ENCODE results near the gene C12orf60.
"Not testable (repeated sequence)": the region's sequence is repeated elsewhere in the genome, so short reads cannot be mapped to it uniquely, and the experiment has no call there.

The C12orf60 gene, protein sequence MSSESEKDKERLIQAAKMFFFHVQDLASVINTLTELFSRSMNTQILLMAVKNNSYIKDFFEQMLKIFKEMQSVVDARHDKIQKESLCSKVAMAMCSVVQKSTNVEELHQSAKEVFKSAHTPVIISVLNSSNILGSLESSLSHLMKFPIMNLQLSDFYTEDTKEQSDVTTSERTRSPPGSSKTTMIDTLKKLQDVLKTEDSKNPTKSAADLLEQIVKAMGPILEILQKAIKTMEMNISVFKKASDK

DNA sequence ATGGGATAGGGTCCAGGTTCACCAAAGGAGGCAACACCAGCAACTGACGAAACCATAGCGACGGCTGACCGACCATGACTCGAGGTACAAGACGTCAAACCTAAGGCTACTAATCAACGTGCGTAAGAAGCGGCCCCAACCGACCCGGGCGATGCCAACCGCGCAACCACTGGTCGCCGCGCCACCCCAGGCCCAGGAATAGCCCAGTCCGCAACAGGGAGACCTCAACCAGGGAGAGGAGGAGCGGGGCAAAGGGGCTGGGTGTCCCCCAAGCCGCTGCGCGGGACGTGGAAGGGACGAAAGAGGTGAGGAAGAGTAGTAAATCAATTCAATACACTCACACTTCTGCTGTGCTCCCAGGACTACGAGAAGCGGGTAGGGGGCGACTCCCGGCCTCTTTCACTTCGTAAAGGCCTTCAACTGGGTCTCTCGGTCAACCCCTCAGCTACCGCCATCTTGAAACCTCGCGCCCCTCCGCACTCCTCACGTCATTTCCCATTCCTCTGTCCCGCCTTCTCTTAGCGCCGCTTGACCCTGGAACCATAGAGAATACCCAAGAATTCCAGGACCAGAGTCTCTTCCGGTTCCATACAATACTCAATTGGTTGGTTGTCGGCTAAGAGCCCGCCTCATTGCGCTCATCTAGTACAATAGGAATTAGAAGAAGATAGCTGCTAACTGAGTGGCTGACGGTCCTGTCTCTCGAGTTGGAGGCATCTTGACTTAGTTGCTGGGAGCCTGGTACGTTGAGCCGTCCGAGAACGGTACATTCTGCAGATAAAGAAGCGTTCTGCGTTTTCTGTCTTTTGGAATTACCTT, at the start of gene C12orf60, which contains the start of gene WBP11:
C12orf60 (plus strand) TSS at position 660 of the 819 bp plus-strand sequence. CDS start 19,266 bp downstream, outside the sequence.
WBP11 (minus strand) TSS at position 468 of the 819 bp plus-strand sequence. CDS start 2,095 bp downstream, outside the sequence.
- peaks cover 25% of the 10 kb centered on the region for H3K4me1 Mint-ChIP-seq (ENCODE audit: low read depth)

GRCh38 chr12:14756334-14757143, 46.9 kb upstream of the C12orf60 start:
- H3K4me3 Mint-ChIP-seq = no peak overlapping the region
- H3K27me3 Mint-ChIP-seq (ENCODE audit: low read depth) = no peaks in the 10 kb centered on the region
- H3K27ac Mint-ChIP-seq = no peak overlapping the region
- H3K4me1 Mint-ChIP-seq (ENCODE audit: low read depth) = peaks cover 4% of the 10 kb centered on the region
- peaks cover 12% of the 10 kb centered on the region for H3K36me3 Mint-ChIP-seq (ENCODE audit: low read depth)
- peaks cover 4% of the 10 kb centered on the region for H3K9me3 Mint-ChIP-seq

More for the DNA sequence above, at the start of gene C12orf60, which contains the start of gene WBP11:
- Mint-ChIP-seq H3K27ac (no peak within 1 kb of the TSS), H3K4me3 (no peak within 1 kb of the TSS), H3K27me3 (ENCODE audit: low read depth) (no peaks in the 10 kb centered on the region), H3K9me3 (no peaks in the 10 kb centered on the region), H3K36me3 (ENCODE audit: low read depth) (peaks cover 14% of the 10 kb centered on the region)

- H3K27ac Mint-ChIP-seq; H3K4me1 Mint-ChIP-seq (ENCODE audit: low read depth); H3K27me3 Mint-ChIP-seq (ENCODE audit: low read depth); H3K4me3 Mint-ChIP-seq: not testable (repeated sequence)
- H3K9me3 Mint-ChIP-seq = peaks cover 15% of the 10 kb centered on the region
- H3K36me3 Mint-ChIP-seq (ENCODE audit: low read depth) = peaks cover 21% of the 10 kb centered on the region
These were observed 43.7 kb upstream of the C12orf60 start for GRCh38 chr12:14759711-14760280.

DNA sequence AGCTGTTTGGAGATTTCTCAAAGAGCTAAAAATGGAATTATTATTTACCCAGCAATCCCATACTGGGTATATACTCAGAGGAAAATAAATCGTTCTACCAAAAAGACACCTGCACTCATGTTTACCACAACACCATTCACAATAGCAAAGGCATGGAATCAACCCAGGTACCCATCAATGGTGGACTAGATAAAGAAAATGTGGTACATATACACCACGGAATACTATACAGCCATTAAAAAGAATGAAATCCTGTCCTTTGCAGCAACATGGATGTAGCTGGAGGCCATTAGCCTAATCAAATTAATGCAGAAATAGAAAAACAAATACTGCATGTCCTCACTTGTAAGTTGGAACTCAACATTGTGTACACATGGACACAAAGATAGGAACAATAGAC, 38.1 kb upstream of the C12orf60 start:
- no peak overlapping the region for H3K4me3 Mint-ChIP-seq

DNA sequence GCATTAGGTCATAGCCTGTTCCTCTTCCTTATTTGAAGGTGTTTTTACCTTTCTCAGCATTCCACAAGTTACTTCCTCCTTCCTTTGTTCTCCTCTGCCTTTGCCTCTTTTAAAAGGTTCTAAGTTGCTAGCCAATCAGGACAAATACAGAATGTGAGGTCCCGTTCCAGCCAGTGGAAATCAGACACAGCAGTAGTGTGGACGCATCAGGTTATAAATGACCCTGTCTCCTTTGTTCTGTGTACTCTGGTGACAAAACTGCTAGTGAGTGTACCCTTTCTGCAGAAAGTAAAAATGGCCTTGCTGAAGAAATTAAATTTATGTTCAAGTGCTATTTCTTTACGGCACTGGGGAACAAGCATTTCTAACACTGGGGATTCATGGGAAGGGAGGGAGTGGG, 37.5 kb upstream of the C12orf60 start:
- not testable (repeated sequence) for H3K4me3 Mint-ChIP-seq
- peaks cover 46% of the 10 kb centered on the region for H3K36me3 Mint-ChIP-seq (ENCODE audit: low read depth)

More for the DNA sequence above, 38.1 kb upstream of the C12orf60 start:
- Mint-ChIP-seq H3K27ac (no peak overlapping the region), H3K27me3 (ENCODE audit: low read depth) (no peaks in the 10 kb centered on the region), H3K36me3 (ENCODE audit: low read depth) (peaks cover 46% of the 10 kb centered on the region), H3K4me1 (ENCODE audit: low read depth) (peaks cover 24% of the 10 kb centered on the region), H3K9me3 (peaks cover 24% of the 10 kb centered on the region)

DNA sequence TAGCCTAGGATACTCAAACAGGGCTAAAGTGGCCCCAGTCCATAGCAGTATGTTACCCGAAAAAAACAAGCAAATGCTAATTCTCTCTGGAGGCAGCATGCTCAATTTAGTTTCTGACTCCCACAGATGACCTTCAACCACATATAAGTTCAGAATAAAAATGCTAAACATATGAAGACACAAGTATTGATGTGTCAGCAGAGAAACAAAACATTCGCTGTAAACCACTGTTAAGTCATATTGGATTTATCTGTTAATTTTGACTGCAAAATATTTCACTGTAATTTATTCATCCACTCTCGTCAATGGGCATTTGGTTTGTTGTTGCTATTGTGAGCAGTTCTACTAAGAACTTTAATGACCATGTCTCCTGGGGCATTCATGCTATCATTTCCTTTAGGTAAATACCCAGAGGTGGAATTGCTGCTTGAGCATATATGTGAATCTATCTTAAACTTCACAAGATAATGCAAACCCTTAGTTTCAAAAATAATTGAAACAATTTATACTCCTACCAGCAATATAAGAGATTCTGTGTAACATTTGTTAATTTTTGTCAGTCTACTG, 36.7 kb upstream of the C12orf60 start:
- peaks cover 41% of the 10 kb centered on the region for H3K36me3 Mint-ChIP-seq (ENCODE audit: low read depth)
- H3K9me3 Mint-ChIP-seq = peaks cover 22% of the 10 kb centered on the region
- peaks cover 29% of the 10 kb centered on the region for H3K4me1 Mint-ChIP-seq (ENCODE audit: low read depth)
- H3K27ac Mint-ChIP-seq = no peak overlapping the region
- no peak overlapping the region for H3K4me3 Mint-ChIP-seq
- no peaks in the 10 kb centered on the region for H3K27me3 Mint-ChIP-seq (ENCODE audit: low read depth)

More for the DNA sequence above, 37.5 kb upstream of the C12orf60 start:
- H3K4me1 Mint-ChIP-seq (ENCODE audit: low read depth) = peaks cover 24% of the 10 kb centered on the region
- H3K27me3 Mint-ChIP-seq (ENCODE audit: low read depth); H3K27ac Mint-ChIP-seq: not testable (repeated sequence)
- H3K9me3 Mint-ChIP-seq = peaks cover 24% of the 10 kb centered on the region

DNA sequence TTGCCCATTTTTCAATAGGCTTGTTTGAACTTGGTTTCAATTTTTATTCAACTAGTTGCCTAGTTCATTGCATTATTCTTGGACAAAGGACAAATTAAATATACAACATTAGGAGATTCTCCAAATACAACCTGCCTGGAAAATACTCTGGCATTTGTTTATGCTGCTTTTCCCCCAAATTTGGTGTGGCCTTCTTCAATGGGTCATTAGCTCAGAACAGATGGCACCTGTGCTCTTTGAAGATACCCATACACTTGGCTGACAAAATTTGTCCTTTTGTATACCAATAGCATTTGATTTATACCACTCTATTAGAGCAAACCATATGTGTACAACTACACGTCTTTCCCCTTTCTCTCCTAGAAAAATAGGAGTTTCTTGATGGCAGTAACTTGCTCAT, 35.9 kb upstream of the C12orf60 start:
- no peaks in the 10 kb centered on the region for H3K27me3 Mint-ChIP-seq (ENCODE audit: low read depth)
- H3K9me3 Mint-ChIP-seq = peaks cover 14% of the 10 kb centered on the region
- no peak overlapping the region for H3K4me3 Mint-ChIP-seq
- no peak overlapping the region for H3K27ac Mint-ChIP-seq
- H3K36me3 Mint-ChIP-seq (ENCODE audit: low read depth) = peaks cover 37% of the 10 kb centered on the region
- peaks cover 35% of the 10 kb centered on the region for H3K4me1 Mint-ChIP-seq (ENCODE audit: low read depth)

DNA sequence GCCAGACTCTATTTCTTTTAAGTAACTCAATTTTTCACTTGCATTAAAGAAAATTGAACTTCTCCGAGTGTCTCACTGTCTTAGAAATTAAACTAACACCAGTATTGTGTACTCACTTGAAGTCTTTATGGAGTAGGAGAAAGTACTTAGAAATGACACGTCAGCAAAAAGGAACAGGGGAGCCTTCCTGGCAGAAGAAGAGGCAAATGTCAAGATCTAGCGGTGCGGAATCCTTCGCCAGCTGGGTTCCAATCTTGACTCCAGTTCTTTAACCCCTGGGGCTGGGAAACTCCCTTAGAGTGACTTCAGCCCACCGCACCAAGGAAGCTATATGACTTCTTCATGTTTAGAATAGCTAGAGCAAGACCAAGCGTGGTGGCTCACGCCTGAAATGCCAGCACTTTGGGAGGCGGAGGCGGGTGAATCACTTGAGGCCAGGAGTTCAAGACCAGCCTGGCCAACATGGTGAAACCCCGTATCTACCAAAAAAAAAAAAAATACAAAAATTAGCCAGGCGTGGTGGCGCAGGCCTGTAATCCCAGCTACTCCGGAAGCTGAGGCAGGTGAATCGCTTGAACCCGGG, 34.6 kb upstream of the C12orf60 start:
- Mint-ChIP-seq H3K4me1 (ENCODE audit: low read depth) (peaks cover 38% of the 10 kb centered on the region), H3K4me3 (peak overlapping the region; percentile 92), H3K27ac (peak overlapping the region; percentile 97), H3K9me3 (peaks cover 13% of the 10 kb centered on the region), H3K36me3 (ENCODE audit: low read depth) (peaks cover 35% of the 10 kb centered on the region), H3K27me3 (ENCODE audit: low read depth) (no peaks in the 10 kb centered on the region)

- H3K27me3 Mint-ChIP-seq (ENCODE audit: low read depth) = no peaks in the 10 kb centered on the region
- H3K27ac Mint-ChIP-seq = peak overlapping the region; percentile 97
- H3K9me3 Mint-ChIP-seq = peaks cover 13% of the 10 kb centered on the region
- peaks cover 40% of the 10 kb centered on the region for H3K36me3 Mint-ChIP-seq (ENCODE audit: low read depth)
- peaks cover 43% of the 10 kb centered on the region for H3K4me1 Mint-ChIP-seq (ENCODE audit: low read depth)
- peak overlapping the region; percentile 92 for H3K4me3 Mint-ChIP-seq
These were observed 34.0 kb upstream of the C12orf60 start for GRCh38 chr12:14769466-14769968.

DNA sequence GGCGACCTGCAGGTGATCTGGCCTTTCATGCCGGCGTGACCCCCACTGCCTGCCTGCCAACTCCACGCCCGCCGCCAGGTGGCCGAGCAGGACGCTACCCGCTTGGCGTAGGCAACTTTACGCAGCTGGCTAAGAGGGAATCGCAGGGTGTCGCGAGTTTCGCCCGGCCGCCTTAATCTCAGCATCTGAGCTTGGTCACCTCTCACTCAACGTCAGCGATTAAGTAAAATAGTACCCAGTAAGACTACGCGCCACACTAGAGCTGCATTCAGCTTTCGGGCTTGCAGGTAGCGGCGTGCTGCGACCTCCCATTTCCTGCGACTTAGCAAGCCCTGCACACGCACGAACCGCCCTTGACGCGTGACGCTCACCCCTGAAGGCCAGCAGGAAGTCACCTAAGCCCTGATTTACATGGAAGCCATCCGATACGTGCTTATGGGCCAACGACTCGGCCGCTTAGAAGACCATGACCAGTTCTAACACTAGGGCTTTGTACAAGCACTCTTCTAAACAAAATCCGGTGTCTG, 33.4 kb upstream of the C12orf60 start:
- Mint-ChIP-seq H3K36me3 (ENCODE audit: low read depth) (peaks cover 44% of the 10 kb centered on the region), H3K4me3 (peak overlapping the region; percentile 92), H3K27ac (peak overlapping the region; percentile 97), H3K4me1 (ENCODE audit: low read depth) (peaks cover 46% of the 10 kb centered on the region), H3K27me3 (ENCODE audit: low read depth) (no peaks in the 10 kb centered on the region), H3K9me3 (peaks cover 13% of the 10 kb centered on the region)

GRCh38 chr12:14770496-14771461, 32.7 kb upstream of the C12orf60 start:
- peaks cover 5% of the 10 kb centered on the region for H3K9me3 Mint-ChIP-seq
- peaks cover 37% of the 10 kb centered on the region for H3K36me3 Mint-ChIP-seq (ENCODE audit: low read depth)
- peak overlapping the region; percentile 92 for H3K4me3 Mint-ChIP-seq
- peak overlapping the region; percentile 97 for H3K27ac Mint-ChIP-seq
- peaks cover 51% of the 10 kb centered on the region for H3K4me1 Mint-ChIP-seq (ENCODE audit: low read depth)
- H3K27me3 Mint-ChIP-seq (ENCODE audit: low read depth) = no peaks in the 10 kb centered on the region

GRCh38 chr12:14771651-14772137, 31.8 kb upstream of the C12orf60 start:
- peak overlapping the region; percentile 97 for H3K27ac Mint-ChIP-seq
- H3K36me3 Mint-ChIP-seq (ENCODE audit: low read depth) = peaks cover 32% of the 10 kb centered on the region
- H3K4me3 Mint-ChIP-seq = peak overlapping the region; percentile 92
- H3K9me3 Mint-ChIP-seq = no peaks in the 10 kb centered on the region
- peaks cover 59% of the 10 kb centered on the region for H3K4me1 Mint-ChIP-seq (ENCODE audit: low read depth)
- H3K27me3 Mint-ChIP-seq (ENCODE audit: low read depth) = no peaks in the 10 kb centered on the region
